NCI-H2196 treated with DMSO at 0.1 percent for 48 hours (cell line): Measurements from ENCODE around the gene MOV10L1.
"Not testable (repeated sequence)": the region's sequence is repeated elsewhere in the genome, so short reads cannot be mapped to it uniquely, and the experiment has no call there.

ENCODE experiments used
- DNase-seq: peaks from one replicate; lab custom pipeline; 2025; ENCODE audit not compliant: unreplicated experiment; lab: John Stamatoyannopoulos, UW

MOV10L1 gene

DNA sequence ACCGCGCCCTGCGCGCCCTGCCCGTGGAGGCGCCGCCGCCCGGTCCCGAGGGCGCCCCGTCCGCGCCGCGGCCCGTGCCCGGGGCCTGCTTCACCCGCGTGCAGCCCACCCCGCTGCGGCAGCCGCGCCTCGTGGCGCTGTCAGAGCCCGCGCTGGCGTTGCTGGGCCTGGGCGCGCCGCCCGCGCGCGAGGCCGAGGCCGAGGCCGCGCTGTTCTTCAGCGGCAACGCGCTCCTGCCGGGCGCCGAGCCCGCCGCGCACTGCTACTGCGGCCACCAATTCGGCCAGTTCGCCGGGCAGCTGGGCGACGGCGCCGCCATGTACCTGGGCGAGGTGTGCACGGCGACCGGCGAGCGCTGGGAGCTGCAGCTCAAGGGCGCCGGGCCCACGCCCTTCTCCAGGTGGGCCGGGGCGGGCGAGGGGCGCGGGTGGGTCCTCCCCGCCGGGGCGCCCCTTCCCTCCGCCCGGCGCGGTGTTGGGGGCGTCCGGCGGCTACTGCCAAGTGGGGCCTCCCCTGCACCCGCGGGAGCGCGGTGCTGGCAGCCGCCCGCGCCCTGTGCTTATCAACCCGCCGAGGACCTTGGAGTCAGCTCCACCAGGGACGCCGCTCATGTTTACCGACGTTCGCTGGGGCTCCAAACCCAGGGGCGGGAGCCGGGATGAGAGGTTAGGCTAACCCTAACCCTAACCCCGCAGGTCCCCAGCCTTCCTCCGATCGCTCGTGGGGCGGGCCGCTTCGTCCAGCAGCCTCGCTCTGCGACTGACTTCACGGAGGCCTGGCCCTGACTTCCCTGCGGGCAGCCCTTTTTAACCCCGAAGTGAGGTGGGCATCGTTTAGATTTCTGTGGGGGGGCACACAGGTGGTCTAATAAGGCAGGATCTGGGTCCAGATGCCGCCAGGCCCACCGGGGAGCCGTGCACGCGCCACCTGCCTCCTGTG is 111.7 kb downstream of the MOV10L1 start:
- no peak for DNase-seq

DNA sequence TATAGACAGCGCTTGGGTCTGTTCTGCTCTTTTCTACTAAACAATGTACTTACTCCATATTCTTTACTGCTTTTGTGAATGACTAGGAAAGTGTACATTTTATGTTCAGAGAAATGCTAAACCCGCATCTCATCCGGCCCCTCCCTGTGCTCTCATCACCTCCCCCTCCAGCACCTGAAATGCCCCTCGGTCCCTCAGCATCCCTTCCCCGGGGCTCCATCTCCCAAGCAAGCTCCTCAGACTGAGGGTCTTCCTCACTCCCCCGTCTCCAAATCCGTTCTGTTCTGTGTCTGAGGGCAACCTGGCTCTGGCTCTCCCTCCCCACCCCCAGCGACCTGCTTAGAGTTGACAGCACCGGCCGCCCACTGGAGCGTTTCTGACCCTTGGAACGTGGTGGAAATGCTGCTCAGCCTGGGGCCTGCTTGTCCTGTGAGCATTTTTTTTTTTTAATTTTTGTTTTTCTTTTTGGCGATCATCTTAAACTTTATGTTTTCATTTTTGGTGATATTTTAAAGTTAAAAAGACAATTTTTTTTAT is 112.4 kb downstream of the MOV10L1 start:
- DNase-seq: no peak

DNA sequence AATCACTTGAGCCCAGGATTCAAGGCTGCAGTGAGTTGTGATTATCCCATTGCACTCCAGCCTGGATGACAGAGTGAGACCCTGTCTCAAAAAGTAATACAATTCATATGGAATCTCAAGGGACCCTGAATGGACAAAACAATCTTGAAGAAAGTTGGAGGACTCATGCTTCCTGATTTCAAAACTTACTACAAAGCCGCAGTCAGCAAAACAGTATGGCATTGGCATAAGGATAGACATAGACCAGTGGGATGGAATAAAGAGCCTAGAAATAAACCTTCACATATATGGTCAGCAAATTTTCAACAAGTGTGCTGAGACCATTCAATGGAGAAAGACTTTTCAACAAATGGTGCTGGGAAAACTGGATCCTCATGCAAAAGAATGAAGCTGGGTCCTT is 113.5 kb downstream of the MOV10L1 start:
- no peak for DNase-seq

DNA sequence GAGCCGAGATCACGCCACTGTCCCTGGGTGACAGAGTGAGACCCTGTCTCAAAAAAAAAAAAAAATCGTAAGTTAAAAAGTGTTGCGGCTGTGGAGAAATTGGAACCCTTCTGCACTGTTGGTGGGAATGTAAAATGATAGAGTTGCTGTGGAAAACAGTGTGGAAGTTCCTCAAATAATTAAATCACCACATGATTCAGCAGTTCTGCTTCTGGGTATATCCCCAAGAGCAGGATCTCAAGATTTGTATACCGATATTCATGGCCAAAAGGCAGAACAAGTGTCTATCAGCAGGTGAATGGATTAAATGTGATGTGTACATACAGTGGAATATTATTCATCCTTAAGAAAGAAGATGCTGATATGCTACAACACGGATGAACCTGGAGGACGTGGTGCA is 114.8 kb downstream of the MOV10L1 start:
- DNase-seq: no peak

DNA sequence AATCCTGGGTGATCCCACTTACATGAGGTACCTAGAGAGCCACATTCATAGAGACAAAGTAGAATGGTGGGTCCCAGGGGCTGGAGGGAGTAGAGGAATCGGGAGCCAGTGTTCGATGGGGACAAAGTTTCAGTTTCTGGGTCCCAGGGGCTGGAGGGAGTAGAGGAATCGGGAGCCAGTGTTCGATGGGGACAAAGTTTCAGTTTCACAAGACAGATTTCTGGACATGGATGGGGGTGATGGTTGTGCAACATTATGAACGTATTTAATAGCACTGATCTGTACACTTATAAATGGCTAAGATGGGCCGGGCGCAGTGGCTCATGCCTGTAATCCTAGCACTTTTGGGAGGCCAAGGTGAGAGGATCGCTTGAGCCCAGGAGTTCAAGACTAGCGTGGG is 115.2 kb downstream of the MOV10L1 start:
- not testable (repeated sequence) for DNase-seq

DNA sequence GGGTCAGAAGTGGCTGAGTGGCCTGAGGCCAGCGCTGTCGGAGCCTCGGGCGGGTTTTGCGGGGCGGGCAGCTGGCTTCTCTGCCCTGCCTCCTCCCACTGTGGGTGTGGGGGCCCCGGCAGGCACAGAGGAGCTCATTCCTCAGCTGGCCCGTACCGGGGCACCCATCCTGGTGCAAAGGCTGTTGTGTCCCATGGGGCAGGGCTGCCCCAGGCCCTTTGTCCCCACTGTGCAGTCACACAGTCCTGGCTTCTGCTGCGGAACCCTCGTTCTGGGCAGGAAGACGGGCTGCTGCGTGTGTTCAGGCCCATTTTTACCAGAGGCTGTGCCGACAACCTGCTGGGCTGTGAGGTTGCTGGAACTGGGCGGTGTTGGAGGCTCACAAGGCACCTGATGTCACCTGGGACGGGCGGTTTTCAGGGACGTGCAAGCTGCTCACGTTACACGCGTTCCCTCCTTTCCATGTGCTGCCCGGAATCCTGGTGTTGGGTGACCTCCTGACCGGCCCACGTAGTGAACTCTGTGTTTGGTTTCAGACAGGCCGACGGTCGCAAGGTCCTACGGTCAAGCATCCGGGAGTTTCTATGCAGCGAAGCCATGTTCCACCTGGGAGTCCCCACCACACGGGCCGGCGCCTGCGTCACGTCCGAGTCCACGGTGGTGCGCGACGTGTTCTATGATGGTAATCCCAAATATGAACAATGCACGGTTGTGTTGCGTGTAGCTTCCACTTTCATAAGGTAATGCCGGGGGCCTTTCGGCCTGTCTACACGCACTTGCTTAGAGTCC is 116.2 kb downstream of the MOV10L1 start:
- no peak for DNase-seq

DNA sequence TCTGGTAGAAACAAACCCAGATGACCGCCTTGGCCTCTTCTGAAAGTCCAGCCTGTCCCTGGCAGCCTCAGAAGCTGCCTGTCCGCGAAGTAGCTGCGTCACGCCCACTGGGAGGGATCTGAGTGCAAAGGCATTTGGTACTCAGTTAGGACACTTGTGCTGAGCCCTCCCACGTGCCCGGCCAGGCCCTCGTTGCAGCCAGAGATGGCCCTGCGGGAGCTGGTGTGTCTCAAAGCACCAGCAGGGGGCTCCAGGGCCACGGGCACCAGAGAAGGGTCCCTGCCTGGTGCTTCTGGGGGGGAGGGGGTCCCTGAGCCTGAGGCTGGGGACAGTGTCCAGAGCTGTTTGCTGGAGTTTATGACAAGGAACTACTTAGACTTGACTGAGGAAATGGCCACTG is 116.8 kb downstream of the MOV10L1 start:
- DNase-seq: no peak

DNA sequence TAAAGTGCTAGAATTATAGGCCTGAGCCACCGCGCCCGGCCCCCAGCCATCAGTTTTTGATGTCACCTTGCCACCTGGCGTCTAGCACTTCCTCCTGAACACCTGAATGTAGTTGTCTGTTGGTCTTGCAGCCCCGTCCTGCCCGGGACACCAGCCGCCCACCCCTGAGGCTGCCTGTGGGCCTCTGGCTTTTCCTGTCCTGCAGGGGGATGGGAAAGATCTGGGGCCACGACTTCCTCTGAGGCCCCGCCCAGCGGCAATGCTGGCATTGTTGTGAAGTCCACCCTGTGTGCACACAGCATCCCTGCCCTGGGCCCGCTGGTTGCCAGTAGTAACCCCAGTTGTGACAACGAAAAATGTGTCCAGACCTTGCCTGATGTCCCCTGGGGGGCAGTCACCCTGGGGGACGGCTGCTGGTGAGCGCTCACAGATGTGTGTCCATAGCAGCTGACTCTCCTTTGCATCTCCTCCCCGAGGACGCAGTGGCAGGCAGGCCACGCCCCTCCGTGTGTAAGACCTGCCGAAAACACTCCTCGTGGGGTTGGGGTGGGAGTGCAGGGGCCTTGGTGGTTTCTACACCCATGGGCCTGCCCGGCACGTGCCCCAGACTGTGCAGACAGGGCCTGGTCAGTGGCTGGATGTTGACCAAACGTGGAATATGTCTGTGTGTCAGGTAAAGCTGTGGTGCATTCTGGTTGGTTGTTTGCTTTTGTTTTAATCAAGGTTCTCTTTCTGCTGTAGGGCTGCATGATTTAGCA is 117.8 kb downstream of the MOV10L1 start:
- no peak for DNase-seq

DNA sequence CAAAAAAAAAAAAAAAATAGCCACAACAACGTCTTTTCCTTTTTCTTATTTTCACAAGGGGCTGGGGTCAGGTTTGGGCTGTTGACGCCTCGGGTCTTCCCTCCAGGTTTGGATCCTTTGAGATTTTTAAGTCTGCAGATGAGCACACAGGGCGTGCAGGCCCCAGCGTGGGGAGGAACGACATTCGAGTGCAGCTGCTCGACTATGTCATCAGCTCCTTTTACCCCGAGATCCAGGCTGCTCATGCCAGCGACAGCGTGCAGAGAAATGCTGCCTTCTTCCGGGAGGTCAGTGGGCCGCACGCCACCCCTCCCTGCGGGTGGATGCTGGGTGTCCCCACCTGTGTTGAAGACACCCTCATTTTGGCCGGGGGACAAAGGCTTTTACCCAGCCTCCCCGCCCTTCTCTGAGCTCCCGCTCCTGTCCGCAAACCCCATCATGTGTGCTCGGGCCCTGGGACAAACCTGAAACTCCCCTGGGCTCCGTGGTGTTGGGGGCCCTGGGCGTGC is 118.7 kb downstream of the MOV10L1 start:
- DNase-seq: no peak

DNA sequence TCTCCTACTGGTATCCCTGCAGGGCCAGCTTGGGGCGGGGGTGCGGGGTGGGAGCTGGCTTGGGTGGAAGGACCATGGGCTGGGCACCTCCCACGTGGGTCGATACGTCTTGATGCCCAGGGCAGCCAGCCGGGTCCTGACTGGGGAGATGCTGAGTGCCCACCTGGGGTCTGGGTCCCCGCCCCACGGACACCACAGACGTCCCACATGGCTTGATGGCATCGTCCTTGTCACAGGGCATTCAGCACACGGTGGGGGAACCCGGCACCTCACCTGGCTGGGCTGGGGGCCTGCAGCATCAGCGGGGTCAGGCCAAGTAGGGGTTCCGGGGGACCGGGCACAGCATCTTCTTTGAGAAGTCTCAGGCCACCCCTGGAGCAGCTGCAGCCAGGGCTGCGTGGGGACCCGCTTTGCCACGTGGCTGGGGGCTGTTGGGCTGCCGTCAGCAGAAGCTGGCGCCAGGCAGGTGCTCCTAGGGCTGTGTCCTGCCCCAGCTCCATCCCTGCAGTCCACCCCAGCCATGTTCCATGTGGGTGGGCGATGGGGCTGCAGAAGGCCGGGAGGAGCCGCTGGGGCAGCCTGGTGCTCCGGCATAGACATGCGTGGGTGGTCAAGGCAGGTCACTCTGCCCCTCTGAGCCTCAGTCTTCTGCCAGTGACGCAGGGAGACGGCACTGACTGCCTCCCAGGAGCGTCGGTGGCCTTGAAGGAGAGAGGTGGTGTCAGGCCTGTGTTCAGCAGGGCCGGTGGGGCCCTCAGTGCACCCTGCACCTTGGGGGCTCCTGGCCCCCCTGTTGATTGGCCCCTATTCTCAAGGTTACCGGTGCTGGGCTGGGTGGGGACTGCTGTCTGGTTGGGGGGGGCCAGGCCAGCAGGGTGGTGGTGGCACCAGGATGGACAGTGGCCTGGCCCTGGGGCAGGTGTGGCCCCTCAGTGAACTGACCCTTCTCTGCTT is 119.4 kb downstream of the MOV10L1 start:
- DNase-seq: no peak

DNA sequence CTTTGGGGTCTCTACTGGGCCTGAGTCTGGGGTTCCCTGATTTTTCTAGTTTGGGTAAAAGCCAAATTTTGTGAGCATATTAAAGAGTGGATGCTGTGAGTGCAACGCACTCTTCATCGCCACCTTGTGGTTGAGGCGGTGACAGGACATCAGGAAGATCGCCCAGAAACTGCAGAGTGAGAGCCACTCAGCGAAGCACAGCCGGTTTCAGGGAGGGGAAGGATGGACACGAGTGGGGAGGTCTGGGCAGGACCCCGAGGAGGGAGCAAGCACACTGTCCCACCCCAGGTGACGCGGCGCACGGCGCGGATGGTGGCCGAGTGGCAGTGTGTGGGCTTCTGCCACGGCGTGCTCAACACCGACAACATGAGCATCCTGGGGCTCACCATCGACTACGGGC is 120.1 kb downstream of the MOV10L1 start:
- no peak for DNase-seq

DNA sequence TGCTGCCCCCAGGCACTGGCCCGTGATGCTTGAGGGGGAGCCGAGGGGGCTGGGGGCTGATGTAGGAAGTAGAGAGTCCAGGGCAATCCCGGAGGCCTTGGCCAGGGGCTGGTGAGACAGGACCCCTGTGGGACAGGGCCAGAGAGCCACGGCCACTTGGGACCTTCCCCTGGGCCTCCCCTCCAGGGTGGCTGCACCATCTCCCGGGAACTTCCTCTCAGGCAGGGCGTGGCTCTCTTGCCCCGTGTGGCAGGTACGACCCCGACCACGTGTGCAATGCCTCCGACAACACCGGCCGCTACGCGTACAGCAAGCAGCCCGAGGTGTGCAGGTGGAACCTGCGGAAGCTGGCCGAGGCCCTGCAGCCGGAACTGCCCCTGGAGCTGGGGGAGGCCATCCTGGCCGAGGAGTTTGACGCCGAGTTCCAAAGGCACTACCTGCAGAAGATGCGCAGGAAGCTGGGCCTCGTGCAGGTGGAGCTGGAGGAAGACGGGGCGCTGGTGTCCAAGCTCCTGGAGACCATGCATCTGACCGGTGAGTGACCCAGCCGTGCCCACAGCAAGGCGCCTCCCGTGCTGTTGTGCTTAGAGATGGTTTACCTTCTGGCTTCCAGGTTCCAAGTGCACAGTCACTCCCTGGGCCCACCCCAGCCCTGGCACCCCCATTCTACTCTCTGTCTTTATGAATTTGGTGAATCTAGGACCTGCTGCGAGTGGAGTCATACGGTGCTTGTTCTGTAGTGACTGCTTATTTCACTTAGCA is 120.8 kb downstream of the MOV10L1 start:
- DNase-seq: no peak

DNA sequence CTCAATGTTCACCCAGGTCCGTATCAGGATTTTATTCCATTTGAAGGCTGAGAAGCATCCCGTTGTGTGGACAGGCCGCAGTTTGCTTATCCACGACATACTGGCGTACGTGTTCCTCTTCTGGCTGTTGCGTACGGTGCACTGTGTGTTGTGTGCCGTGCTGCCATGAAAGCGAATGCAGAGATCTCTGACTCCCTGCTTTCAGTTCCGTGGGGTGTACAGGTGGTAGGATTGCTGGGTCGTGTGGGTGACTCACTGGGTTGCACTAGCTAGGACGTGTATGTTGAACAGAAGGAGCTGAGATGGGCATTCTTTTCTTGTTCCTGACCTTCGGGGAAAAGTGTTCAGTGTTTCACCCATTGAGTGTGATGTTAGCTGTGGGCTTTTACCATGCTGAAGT is 121.3 kb downstream of the MOV10L1 start:
- no peak for DNase-seq
